Measurements from ENCODE around the gene CAD. TPM values are rescaled to one million over a fixed set of nuclear protein-coding genes. Genes with fewer than 3 reads are reported as not detected.

Gene CAD
- total and polyA plus RNA-seq, 9 of the 15 experiments (the other 6 are each of a cell fraction or from before 2014, with no cell fraction given): 7.5 to 126 (median 33.7) TPM

GRCh38 chr2:27237341-27237945 is 20.3 kb downstream of the CAD start:
- intact Hi-C loops (cut with micrococcal nuclease) (no loop called here), in situ Hi-C loops (cut with MboI) (loop anchor here (5.0 kb wide), 1 partner anchor 50 kb away; no protein-coding TSS in a partner anchor)
- Histone ChIP-seq H3K27me3 (ENCODE audit: control insufficient read depth in 2 of 2, insufficient read depth in 2 of 2, low read length in 2 of 2) (no peaks in the 10 kb centered on the region), H3K9me1 (ENCODE audit: control insufficient read depth, insufficient read depth, low read length) (no peaks in the 10 kb centered on the region), H3K4me2 (ENCODE audit: insufficient read depth, low read length) (no peak overlapping the region), H3K79me2 (ENCODE audit: control insufficient read depth, insufficient read depth, low read length) (no peaks in the 10 kb centered on the region), H3K27ac (ENCODE audit: extremely low read depth, low read depth, low read length) (no peak overlapping the region), H3K9me3 (replicated peaks; ENCODE audit: control insufficient read depth, insufficient read depth, low read depth, low read length) (no peaks in the 10 kb centered on the region), H3K36me3 (ENCODE audit: control insufficient read depth, insufficient read depth, low read length) (peaks cover 98% of the 10 kb centered on the region), H4K20me1 (replicated peaks; ENCODE audit: control insufficient read depth, insufficient read depth, low read length) (no peaks in the 10 kb centered on the region), H2AFZ (ENCODE audit: low read depth, low read length) (no peak overlapping the region), H3K9ac (ENCODE audit: insufficient read depth in 1 of 2, low read depth in 2 of 2, low read length in 2 of 2) (peak overlapping the region in 1 of 2 experiments; percentile 31; a peak in 2 of 4 replicates), H3K4me3 (no peak overlapping the region), H3K4me1 (replicated peaks in 1 of 2; ENCODE audit: control insufficient read depth in 2 of 2, insufficient read depth in 2 of 2, low read length in 2 of 2) (peaks cover 0 to 3% of the 10 kb centered on the region in 2 experiments; a peak in 1 of 5 replicates)
- BruUV-seq (replicated peaks): no TSS peak
- FAIRE-seq (no peak), ATAC-seq (no peak), DNase-seq (ENCODE audit: extremely low read depth in 1 of 4, low spot score in 3 of 4) (no peak)
- TF ChIP-seq VEZF1 (CRISPR knock-in tag; IDR thresholded peaks at IDR 0.05) (no peak), RBFOX2 (IDR thresholded peaks at IDR 0.05; ENCODE audit: low read depth, low read length) (peak; percentile 45; the same call in 1 of the 2 replicates), POLR2G (IDR thresholded peaks at IDR 0.05; ENCODE audit: low read depth, low read length) (peak; percentile 53; the same call in 1 of the 2 replicates), GATA2 (CRISPR knock-in tag; IDR thresholded peaks at IDR 0.05) (no peak), ZNF717 (CRISPR knock-in tag; IDR thresholded peaks at IDR 0.05) (no peak)
- CTCF ChIA-PET (ENCODE audit: low intra/inter-chr PET ratio): no interaction called here
- WGBS (ENCODE audit: insufficient coverage, low coverage, missing lambda C conversion rate): 96% methylated on average over 13 of the region's 15 CpGs
- POLR2A ChIA-PET: no interaction called here
